GM21723 (cell line): Measurements from ENCODE around the gene DHRS1.
"Not testable (repeated sequence)": the region's sequence is repeated elsewhere in the genome, so short reads cannot be mapped to it uniquely, and the experiment has no call there.

Source experiments
- ATAC-seq: cut with Tn5 transposase; IDR thresholded peaks from one replicate; pipeline ENCODE4 v1.9.1; 2021; ENCODE audit warnings: mild to moderate bottlenecking, moderate library complexity; ENCODE audit not compliant: unreplicated experiment

Gene DHRS1

DNA sequence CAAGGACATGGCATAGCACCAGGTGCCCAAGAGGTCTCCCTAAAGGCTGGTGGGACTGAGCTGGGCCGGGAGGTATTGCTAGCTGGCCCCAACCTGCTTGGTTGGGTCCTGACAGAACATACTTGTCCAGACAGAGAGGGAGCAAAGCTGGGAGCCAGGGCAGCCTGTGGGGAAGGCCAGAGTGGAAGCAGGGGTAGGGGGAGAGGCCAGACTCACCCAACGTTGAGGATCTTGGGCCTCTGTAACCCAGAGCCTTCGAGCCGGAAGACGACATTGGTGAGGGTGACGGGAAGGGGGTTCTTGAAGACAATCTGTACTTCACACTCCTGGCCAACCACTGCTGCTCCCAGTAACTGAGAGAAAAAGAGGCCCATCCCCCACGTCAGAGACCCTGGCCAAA is 45.6 kb downstream of the DHRS1 start:
- no peak for ATAC-seq

DNA sequence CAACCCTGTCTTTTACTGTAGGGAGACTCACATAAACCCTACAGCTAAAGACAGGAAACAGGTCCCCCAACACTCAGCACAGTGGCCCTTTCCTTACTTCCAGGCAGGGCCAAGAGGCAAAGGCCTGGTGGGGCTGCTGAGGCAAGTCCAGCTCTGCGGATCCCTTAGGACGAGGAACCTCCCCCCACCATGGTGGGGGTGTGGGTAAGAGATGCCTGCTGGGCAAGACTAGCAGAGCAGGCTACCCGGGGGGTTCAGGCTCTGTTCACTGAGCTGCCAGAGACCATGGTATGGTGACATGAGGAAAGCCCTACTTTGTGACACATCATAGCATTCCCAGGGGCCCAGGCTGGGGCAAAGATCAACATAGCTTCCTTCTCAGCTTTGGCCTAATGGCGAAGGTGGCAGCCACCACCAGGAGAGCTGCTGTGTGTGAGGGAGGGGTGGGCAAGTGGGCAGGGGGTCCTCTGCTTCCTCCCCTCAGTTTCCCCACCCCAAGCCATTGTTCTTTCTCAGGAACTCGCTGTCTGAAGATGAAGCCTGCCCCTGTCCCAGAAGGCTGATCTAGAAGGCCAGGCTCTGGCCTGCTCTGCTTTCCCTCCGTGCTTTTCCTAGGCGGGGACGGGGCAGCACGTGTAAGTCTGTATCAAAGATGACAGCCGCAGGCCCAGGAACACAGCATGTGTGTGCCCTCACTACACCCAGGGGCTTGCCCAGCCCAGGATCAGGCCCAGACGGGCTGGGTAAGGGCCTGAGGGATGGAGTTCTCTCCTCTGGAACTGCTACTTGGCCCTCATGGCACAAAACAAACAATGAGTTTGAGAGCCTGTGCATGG is 47.1 kb downstream of the DHRS1 start:
- no peak for ATAC-seq

DNA sequence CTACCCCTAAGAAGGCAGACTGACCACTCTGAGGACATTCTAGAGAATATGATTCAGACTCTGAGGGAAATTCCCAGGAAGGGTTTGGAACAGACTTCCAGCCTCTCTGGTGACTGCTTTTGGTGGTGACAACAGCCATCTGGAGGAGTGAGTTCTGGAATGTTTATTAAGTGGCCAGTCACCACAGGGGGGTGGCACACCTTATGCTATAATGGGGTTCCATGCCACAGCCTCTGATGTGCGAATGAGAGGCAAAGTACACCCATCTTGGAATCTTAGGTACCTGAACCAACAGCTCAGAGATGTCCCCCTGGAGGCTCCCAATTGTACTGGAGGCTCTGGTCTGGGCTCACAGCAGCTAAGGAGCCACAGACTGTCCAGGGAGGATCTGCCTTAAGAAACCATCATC is 47.7 kb downstream of the DHRS1 start:
- no peak for ATAC-seq

DNA sequence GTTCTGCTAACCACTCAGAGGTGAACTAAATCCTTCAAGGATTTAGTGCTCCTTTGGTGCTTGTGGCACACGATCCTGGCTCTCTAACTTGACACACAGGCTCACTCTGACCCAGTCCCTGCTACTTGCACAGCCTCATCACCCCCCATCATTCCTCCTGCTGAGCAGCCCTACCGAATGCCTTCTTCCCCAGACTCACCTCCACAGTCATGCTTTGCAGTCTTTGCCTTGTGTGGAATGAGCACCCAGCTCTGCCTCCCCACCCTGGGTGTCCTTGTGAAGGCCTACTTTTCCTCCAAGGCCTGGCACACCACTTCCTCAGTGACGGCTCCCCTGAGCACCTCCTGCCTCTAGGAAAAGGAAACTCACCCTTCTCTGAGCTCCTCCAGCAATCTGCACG is 49.2 kb downstream of the DHRS1 start:
- ATAC-seq, result no peak

DNA sequence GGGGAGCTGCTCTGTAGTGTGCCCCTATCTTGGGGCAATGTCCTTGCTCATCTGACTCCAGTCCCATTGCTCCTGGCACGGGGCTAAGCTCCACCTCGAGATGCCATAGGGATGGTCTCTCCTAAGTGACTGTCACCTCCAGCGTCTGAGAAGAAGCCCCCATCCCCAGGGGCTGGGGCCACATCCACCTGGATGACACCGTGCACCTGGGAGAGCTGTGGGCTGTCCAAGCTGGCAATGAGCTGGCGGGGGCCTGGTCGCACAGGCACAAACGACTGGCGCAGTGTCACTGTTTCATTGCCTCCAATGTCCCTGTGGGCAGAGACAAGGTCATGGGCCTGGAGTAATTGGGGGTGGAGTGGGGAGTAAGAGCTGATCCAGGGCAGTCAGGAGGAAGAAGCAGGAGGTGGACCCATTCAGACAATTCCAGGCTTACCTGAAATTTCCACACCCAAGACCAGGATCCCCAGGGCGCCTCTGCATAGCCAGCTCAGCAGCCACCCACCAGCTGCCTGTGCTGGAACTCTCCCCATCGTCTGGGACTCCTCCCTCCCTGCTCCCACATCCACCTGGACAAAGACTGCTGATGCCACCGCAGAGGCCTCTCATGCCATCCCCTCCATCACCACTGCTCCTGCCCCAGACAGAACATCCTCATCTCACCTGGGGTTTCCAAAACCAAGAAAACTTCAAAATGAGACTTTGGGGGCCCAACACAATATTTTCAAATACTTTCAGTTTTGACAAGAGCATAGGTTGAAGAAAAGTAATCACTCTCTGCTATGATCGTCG is 50.2 kb downstream of the DHRS1 start:
- no peak for ATAC-seq

DNA sequence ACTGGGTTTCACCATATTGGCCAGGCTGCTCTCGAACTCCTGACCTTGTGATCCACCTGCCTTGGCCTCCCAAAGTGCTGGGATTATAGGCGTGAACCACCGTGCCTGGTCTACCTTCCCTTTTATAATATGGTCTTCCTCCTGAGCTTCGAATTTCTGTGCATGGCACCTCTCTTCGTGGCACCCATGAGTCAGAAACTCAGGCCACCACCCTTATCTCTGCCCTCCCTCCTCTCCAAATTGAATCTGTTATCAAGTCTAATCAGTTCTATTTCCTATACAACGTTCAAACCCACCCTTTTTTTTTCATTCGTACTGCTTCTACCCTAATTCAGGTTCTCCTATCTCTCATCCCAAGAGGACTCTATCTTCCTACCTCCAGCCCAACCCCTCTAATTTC is 52.2 kb downstream of the DHRS1 start:
- no peak for ATAC-seq

DNA sequence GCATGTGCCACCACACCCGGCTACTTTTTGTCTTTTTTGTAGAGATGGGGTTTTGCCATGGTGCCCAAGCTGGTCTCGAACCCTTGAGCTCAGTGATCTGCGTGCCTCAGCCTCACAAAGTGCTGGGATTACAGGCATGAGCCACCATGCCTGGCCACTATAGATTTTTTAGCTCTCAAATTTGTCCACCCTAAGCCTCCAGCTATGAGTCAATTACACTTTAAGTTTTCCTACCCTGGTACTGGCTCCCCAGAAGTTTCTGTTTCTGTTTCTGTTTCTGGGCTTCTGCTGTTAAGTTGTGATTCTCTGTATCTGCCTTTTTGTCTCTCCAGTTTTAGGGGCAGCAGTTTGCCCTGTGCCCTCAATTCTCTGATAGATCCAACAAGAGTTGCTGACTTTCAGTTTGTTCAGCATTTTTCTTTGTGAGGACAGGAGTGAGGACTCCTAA is 52.8 kb downstream of the DHRS1 start:
- peak; percentile 33 for ATAC-seq

DNA sequence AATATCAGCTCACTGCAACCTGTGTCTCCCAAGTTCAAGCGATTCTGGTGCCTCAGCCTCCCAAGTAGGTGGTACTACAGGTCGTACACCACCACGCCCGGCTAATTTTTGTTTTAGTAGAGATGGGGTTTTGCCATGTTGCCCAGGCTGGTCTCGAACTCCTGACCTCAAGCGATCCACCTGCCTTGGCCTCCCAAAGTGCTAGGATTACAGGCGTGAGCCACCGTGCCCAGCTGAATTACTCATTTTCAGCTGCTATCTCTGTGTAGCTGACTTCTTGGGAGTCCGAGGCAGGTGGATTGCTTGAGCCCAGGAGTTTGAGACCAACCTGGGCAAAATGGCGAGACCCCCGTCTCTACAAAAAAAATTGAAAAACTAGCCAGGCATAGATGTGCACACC is 54.2 kb downstream of the DHRS1 start:
- not testable (repeated sequence) for ATAC-seq

DNA sequence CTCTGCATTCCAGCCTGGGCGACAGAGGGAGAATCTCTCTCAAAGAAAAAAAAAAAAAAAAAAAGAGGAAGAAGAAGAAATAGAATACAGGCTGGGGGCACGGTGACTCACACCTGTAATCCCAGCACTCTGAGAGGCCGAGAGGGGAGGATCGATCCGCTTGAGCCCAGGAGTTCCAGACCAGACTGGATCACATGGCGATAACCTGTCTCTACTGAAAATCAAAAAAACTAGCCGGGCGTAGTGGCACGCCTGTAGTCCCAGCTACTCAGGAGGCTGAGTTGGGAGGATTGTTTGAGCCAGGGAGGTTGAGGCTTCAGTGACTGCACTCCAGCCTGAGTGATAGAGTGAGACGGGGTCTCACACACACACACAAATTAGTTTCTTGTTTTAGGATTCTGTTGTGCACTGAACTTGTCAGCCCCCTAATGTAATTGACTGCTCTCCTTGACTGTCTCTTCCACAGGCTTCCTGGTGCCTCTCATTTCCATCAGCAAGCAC is 56.2 kb downstream of the DHRS1 start:
- ATAC-seq, result no peak

DNA sequence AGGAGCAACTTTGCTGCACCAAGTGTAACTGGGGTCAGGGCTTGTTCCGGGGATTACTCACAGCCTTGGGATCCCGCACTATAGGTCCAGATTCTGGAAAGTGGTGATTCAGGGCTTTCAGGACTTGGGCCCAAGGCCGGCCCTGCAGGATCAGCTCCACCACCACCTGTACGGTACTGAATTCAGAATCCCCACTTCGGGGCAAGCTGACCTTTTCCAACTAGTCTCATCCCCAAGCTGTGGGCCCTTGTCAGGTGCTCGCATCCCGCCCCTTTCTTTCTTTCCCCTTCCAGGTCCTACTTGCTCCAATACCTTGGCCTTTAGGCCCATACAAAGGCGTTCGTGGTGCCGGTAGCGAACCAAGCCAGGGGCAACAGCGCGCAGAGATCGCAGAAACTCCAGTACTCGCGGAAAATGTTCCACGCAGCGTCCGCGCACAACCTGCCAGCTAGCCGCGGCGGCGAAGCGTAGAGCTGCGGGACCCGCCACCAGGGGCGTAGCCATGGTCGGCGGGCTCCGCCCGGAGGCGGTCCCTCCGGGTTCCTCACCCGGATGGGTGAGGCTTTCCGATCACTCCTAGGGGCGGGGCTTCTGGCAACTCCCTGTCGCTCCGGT is 57.6 kb downstream of the DHRS1 start:
- ATAC-seq, result peak; percentile 79
